Activated CD4-positive, alpha-beta T cell treated with anti-CD3 and anti-CD28 coated beads, Interleukin-2, amount 50 U/mL, for 16 hours (primary cell): ENCODE data around the gene OR2AJ1.
A peak's percentile ranks its signal among the peaks of the same experiment; 100 is the strongest.

Experiments used
- DNase-seq: peaks from one replicate; pipeline ENCODE4 v3.0.0-alpha.2; 2020

The OR2AJ1 gene

GRCh38 chr1:247924868-247925267 is at the start of gene OR2AJ1:
Gene OR2AJ1, plus strand, starts transcription at chr1:247924889. Its CDS starts 8,880 bp downstream, at chr1:247933769.
- DNase-seq, result no peak

- no peak for DNase-seq
Observed at GRCh38 chr1:247883346-247883745, 41.3 kb upstream of the OR2AJ1 start.

- DNase-seq, result no peak
Observed at GRCh38 chr1:247884797-247885413, 39.8 kb upstream of the OR2AJ1 start.

GRCh38 chr1:247895163-247895637 is 29.5 kb upstream of the OR2AJ1 start, which contains the start of gene OR2W3:
Gene OR2W3, plus strand, starts transcription at chr1:247895587. Its CDS starts 0 bp downstream, at chr1:247895587.
- no peak for DNase-seq

GRCh38 chr1:247895976-247896375 is 28.7 kb upstream of the OR2AJ1 start:
- DNase-seq, result no peak

- DNase-seq, result no peak
Observed at GRCh38 chr1:247904122-247904521, 20.6 kb upstream of the OR2AJ1 start.

- no peak for DNase-seq
Observed at GRCh38 chr1:247905181-247905580, 19.5 kb upstream of the OR2AJ1 start.

- DNase-seq, result no peak
Observed at GRCh38 chr1:247905910-247906503, 18.7 kb upstream of the OR2AJ1 start.

GRCh38 chr1:247906504-247907047 is 18.1 kb upstream of the OR2AJ1 start:
- DNase-seq, result peak; percentile 3

- DNase-seq, result no peak
Observed at GRCh38 chr1:247908766-247909165, 15.9 kb upstream of the OR2AJ1 start.

GRCh38 chr1:247913786-247914185 is 10.9 kb upstream of the OR2AJ1 start:
- no peak for DNase-seq

GRCh38 chr1:247914941-247915662 is 9.6 kb upstream of the OR2AJ1 start:
- DNase-seq, result no peak

- no peak for DNase-seq
Observed at GRCh38 chr1:247919952-247920351, 4.7 kb upstream of the OR2AJ1 start, which contains the start of gene OR2T8. Gene OR2T8, plus strand, starts transcription at chr1:247920252. Its CDS starts 766 bp downstream, at chr1:247921018.

- DNase-seq, result no peak
Observed at GRCh38 chr1:247923941-247924340, 748 bp upstream of the OR2AJ1 start.

- no peak for DNase-seq
Observed at GRCh38 chr1:247933989-247934388, 9.3 kb downstream of the OR2AJ1 start.

- no peak for DNase-seq
Observed at GRCh38 chr1:247935781-247936180, 11.1 kb downstream of the OR2AJ1 start.

- DNase-seq, result no peak
Observed at GRCh38 chr1:247936415-247936814, 11.7 kb downstream of the OR2AJ1 start.

GRCh38 chr1:247936965-247937734 is 12.5 kb downstream of the OR2AJ1 start:
- peak; percentile 96 for DNase-seq

GRCh38 chr1:247942624-247943023 is 17.9 kb downstream of the OR2AJ1 start:
- DNase-seq, result no peak

- no peak for DNase-seq
Observed at GRCh38 chr1:247948558-247948957, 23.9 kb downstream of the OR2AJ1 start, which contains the start of gene OR2L8. Gene OR2L8, plus strand, starts transcription at chr1:247948858. Its CDS starts 0 bp downstream, at chr1:247948858.

- no peak for DNase-seq
Observed at GRCh38 chr1:247953408-247953807, 28.7 kb downstream of the OR2AJ1 start.

- DNase-seq, result no peak
Observed at GRCh38 chr1:247961791-247962190, 37.1 kb downstream of the OR2AJ1 start.
